A549 (cell line): ENCODE data around the gene NKAIN2.

ENCODE experiments used
- JUN ChIP-seq, 2 experiments: fragments of >200 bp; sonication (Bioruptor Twin); formaldehyde crosslinking; IDR thresholded peaks; 2 replicates in 1 of 2; 3 replicates in 1 of 2; pipeline ENCODE4 v1.6.1; 2016 to 2017
- RCOR1 ChIP-seq: fragments of 150-350 bp; IDR thresholded peaks from 2 replicates; pipeline ENCODE4 v1.6.1; 2014; ENCODE audit warnings: antibody characterized with exemption, low read length, low read depth
- ZSCAN20 ChIP-seq: fragments of 250-450 bp; sonication (Bioruptor Pico); IDR thresholded peaks from 2 replicates; pipeline ENCODE4 v1.8.0; 2022; ENCODE audit warnings: mild to moderate bottlenecking, moderate library complexity
- TF ChIP-seq, protein P1 (sequence below): fragments of >200 bp; sonication (Bioruptor Twin); formaldehyde crosslinking; IDR thresholded peaks from 3 replicates; pipeline ENCODE4 v1.5.1; 2016

GRCh38 chr6:123812621-123813020 is 9.0 kb downstream of the NKAIN2 start:
- TF ChIP-seq, protein P1, sequence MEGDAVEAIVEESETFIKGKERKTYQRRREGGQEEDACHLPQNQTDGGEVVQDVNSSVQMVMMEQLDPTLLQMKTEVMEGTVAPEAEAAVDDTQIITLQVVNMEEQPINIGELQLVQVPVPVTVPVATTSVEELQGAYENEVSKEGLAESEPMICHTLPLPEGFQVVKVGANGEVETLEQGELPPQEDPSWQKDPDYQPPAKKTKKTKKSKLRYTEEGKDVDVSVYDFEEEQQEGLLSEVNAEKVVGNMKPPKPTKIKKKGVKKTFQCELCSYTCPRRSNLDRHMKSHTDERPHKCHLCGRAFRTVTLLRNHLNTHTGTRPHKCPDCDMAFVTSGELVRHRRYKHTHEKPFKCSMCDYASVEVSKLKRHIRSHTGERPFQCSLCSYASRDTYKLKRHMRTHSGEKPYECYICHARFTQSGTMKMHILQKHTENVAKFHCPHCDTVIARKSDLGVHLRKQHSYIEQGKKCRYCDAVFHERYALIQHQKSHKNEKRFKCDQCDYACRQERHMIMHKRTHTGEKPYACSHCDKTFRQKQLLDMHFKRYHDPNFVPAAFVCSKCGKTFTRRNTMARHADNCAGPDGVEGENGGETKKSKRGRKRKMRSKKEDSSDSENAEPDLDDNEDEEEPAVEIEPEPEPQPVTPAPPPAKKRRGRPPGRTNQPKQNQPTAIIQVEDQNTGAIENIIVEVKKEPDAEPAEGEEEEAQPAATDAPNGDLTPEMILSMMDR = no peak
- no peak for TF ChIP-seq RCOR1
- TF ChIP-seq ZSCAN20 (CRISPR knock-in tag) = no peak
- no peak for TF ChIP-seq JUN (IDR thresholded peaks at IDR 0.05)
